ENCODE data around the gene CD2BP2. TPM values are rescaled to one million over a fixed set of nuclear protein-coding genes. Genes with fewer than 3 reads are reported as not detected.

CD2BP2 gene
- polyA plus RNA-seq, 1 of the 3 experiments (the other 2 are of a cell fraction), result 80.8 TPM

DNA sequence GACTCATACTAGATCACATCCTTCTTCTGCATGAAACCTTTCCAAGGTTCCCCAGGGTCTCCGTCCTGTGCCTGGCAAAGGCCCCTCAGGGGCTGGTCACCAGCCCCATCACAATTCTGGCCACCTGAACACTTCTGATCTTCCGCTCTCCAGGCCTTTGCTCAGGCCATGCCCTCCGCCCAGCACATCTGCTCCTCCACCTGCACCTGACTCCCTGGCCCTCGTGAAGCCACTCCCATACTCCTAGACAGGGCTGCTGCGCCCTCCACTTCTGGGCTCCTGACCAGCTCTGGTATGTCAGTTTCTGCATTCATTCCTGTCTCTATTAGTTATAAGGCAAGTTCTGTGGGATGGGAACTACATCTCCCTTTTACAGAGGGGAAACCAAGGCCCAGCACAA, 17.6 kb upstream of the CD2BP2 start:
- H3K4me2 ChIP-seq, result no peak overlapping the region
- DNase-seq, result no peak
- H4K20me1 ChIP-seq (ENCODE audit: insufficient read depth), result peaks cover 19% of the 10 kb centered on the region
- H3F3A ChIP-seq (replicated peaks; ENCODE audit: insufficient read depth), result peaks cover 8% of the 10 kb centered on the region
- POLR2A ChIA-PET, result no interaction called here
- no peaks in the 10 kb centered on the region for H3K36me3 ChIP-seq (replicated peaks in 1 of 2; ENCODE audit: control insufficient read depth in 1 of 2, insufficient read depth in 2 of 2, low read length in 1 of 2)
- WGBS (ENCODE audit: low lambda C conversion rate), result 88% methylated on average over 5 of the region's 5 CpGs
- TF ChIP-seq MEF2A (IDR thresholded peaks at IDR 0.05; ENCODE audit: borderline replicate concordance, low read depth) (no peak), GABPA (IDR thresholded peaks at IDR 0.05; ENCODE audit: low read depth) (no peak), TAF1 (IDR thresholded peaks at IDR 0.05; ENCODE audit: borderline replicate concordance, low read depth, low read length) (no peak), MAX (IDR thresholded peaks at IDR 0.05; ENCODE audit: low read depth) (no peak), JUND (IDR thresholded peaks at IDR 0.05) (no peak), RAD21 (IDR thresholded peaks at IDR 0.05; ENCODE audit: low read length) (no peak), RXRA (IDR thresholded peaks at IDR 0.05; ENCODE audit: borderline replicate concordance, low read depth) (no peak), NRF1 (IDR thresholded peaks at IDR 0.05; ENCODE audit: low read depth, low read length) (no peak), POLR2AphosphoS5 (IDR thresholded peaks at IDR 0.05; ENCODE audit: low read depth, low read length) (no peak), GATA2 (CRISPR knock-in tag; IDR thresholded peaks at IDR 0.05) (no peak), SMC3 (IDR thresholded peaks at IDR 0.05; ENCODE audit: low read depth, low read length) (no peak), EP300 (IDR thresholded peaks at IDR 0.05; ENCODE audit: borderline replicate concordance in 1 of 2, low read depth in 1 of 2, low read length in 1 of 2) (no peak), MXI1 (IDR thresholded peaks at IDR 0.05; ENCODE audit: low read depth, low read length) (no peak), EZH2phosphoT487 (IDR thresholded peaks at IDR 0.05; ENCODE audit: borderline replicate concordance, low read depth) (no peak), NFIC (IDR thresholded peaks at IDR 0.05; ENCODE audit: borderline replicate concordance) (no peak), FOXJ3 (CRISPR knock-in tag; IDR thresholded peaks at IDR 0.05) (no peak)
- TF ChIP-seq, protein P1, sequence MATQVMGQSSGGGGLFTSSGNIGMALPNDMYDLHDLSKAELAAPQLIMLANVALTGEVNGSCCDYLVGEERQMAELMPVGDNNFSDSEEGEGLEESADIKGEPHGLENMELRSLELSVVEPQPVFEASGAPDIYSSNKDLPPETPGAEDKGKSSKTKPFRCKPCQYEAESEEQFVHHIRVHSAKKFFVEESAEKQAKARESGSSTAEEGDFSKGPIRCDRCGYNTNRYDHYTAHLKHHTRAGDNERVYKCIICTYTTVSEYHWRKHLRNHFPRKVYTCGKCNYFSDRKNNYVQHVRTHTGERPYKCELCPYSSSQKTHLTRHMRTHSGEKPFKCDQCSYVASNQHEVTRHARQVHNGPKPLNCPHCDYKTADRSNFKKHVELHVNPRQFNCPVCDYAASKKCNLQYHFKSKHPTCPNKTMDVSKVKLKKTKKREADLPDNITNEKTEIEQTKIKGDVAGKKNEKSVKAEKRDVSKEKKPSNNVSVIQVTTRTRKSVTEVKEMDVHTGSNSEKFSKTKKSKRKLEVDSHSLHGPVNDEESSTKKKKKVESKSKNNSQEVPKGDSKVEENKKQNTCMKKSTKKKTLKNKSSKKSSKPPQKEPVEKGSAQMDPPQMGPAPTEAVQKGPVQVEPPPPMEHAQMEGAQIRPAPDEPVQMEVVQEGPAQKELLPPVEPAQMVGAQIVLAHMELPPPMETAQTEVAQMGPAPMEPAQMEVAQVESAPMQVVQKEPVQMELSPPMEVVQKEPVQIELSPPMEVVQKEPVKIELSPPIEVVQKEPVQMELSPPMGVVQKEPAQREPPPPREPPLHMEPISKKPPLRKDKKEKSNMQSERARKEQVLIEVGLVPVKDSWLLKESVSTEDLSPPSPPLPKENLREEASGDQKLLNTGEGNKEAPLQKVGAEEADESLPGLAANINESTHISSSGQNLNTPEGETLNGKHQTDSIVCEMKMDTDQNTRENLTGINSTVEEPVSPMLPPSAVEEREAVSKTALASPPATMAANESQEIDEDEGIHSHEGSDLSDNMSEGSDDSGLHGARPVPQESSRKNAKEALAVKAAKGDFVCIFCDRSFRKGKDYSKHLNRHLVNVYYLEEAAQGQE (IDR thresholded peaks at IDR 0.05; ENCODE audit: low read depth, low read length), result no peak
- no peak overlapping the region for H3K4me3 ChIP-seq (ENCODE audit: low read depth in 2 of 2, low read length in 1 of 2)
- H3K9ac ChIP-seq, result no peak overlapping the region
- H3K79me2 ChIP-seq (ENCODE audit: insufficient read depth), result peaks cover 22% of the 10 kb centered on the region
- no peak overlapping the region for H3K27ac ChIP-seq (ENCODE audit: low read depth in 2 of 2, low read length in 1 of 2)
- CTCF ChIA-PET, result interaction anchor here (1.3 kb wide), 1 partner anchor 37 kb away, joined by 5 read pairs; no protein-coding TSS in a partner anchor
- H3K27me3 ChIP-seq (ENCODE audit: insufficient read depth), result no peaks in the 10 kb centered on the region
- no peaks in the 10 kb centered on the region for H3K9me3 ChIP-seq
- H3K9me2 ChIP-seq, result no peaks in the 10 kb centered on the region
- H2AFZ ChIP-seq (ENCODE audit: low read depth), result no peak overlapping the region
- peaks cover 10 to 37% of the 10 kb centered on the region in 2 experiments for H3K4me1 ChIP-seq (ENCODE audit: control insufficient read depth in 1 of 2, insufficient read depth in 2 of 2, low read depth in 1 of 2, low read length in 1 of 2)

Measured in SK-N-SH (cell line).